Adrenal gland (tissue), 12 donors: ENCODE data around the gene CCR3. TPM values are rescaled to one million over a fixed set of nuclear protein-coding genes. Genes with fewer than 3 reads are reported as not detected.

Experiments used
- DNase-seq, 7 donors: peaks; one replicate each; pipeline ENCODE4 v3.0.0-alpha.2; 2019 to 2020
- H3K27ac ChIP-seq, 5 donors: fragments of 200-600 bp; sonication (generic) in 4 of 5; 1 replicate in 3 of 5; 2 replicates in 2 of 5; pipeline versions ENCODE4 v1.5.1 to v1.8.0; 2016 to 2020; ENCODE audit warnings: mild to moderate bottlenecking in 1 of 5
- H3K27me3 ChIP-seq: fragments of 200-600 bp; 2 replicates; pipeline ENCODE4 v1.8.0; 2021
- H3K36me3 ChIP-seq, 2 donors: fragments of 200-600 bp; replicated peaks in 1 of 2; 1 replicate in 1 of 2; 2 replicates in 1 of 2; pipeline versions ENCODE4 v1.5.1 to v1.8.0; 2018 to 2022
- H3K4me1 ChIP-seq, 2 donors: fragments of 200-600 bp; replicated peaks in 1 of 2; 1 replicate in 1 of 2; 2 replicates in 1 of 2; pipeline versions ENCODE4 v1.5.1 to v1.8.0; 2018 to 2021
- H3K4me3 ChIP-seq, 4 donors: fragments of 200-600 bp; sonication (generic) in 3 of 4; one replicate each; pipeline ENCODE4 v1.5.1; 2016 to 2018
- H3K9me3 ChIP-seq, 3 donors: fragments of 200-600 bp; sonication (generic) in 1 of 3; replicated peaks in 1 of 3; 1 replicate in 2 of 3; 2 replicates in 1 of 3; pipeline versions ENCODE4 v1.5.1 to v1.8.0; 2016 to 2021
- CTCF ChIP-seq, 6 experiments: fragments of 450-650 bp in 4 of 6; fragments of 200-600 bp in 2 of 6; sonication (generic) in 1 of 6; IDR thresholded peaks; 1 replicate in 5 of 6; 2 replicates in 1 of 6; pipeline versions ENCODE4 v1.5.1 to v1.8.0; 2016 to 2021; ENCODE audit warnings: antibody characterized with exemption in 6 of 6, mild to moderate bottlenecking in 2 of 6, moderate library complexity in 1 of 6
- POLR2A ChIP-seq, 2 donors: fragments of 450-650 bp; IDR thresholded peaks; one replicate each; pipeline ENCODE4 v1.6.1; 2017; ENCODE audit warnings: antibody characterized with exemption in 2 of 2, mild to moderate bottlenecking in 2 of 2, moderate library complexity in 1 of 2
- WGBS, 4 donors: extraction: QIAGEN DNeasy Blood & Tissue Kit in 2 of 4; methylation state at CpG; one replicate each; pipeline versions ENCODE4 v1.1.5 to v1.1.7; 2013 to 2017; 5-methylcytosine and 5-hydroxymethylcytosine counted together
- intact Hi-C, 2 donors: fragments of 100-400 bp; cut with DNase I; formaldehyde crosslinking; loops; one replicate each; pipeline versions ENCODE4 v1.14.1 to v1.15.0; 2022 to 2023
- polyA plus RNA-seq, 3 donors: library from polyadenylated mRNA; stranded (reverse); fragments of 200-250 nt in 2 of 3; fragments of 350-450 nt in 1 of 3; fragmentation: Illumina TruSeq in 1 of 3; extraction: RNeasy Lipid Tissue Mini Kit (QIAGEN cat#74804) in 1 of 3; gene quantifications; one replicate each; pipeline ENCODE4 v1.2.3, GENCODE V29; 2013 to 2014
- total RNA-seq, 9 donors: library from RNA; depleted of rRNA in 4 of 9; stranded (reverse); fragments of >200 nt in 4 of 9; fragments of 120-200 nt in 1 of 9; fragmentation: NEBNext Ultra II Directional in 1 of 9; extraction: Animal tissue kit (Norgen Biotek cat#: 25700) in 1 of 9; gene quantifications; one replicate each; pipeline versions ENCODE4 v1.1.0 to v1.2.4, GENCODE V29; 2013 to 2023
- donor health status: healthy with polysubstance abuse.
- donor health status: Bipolar disorder and iron deficiency.
- donor health status: DM: yes; HTN: yes; CAD: no.
- donor health status: DM: no; HTN: no; CAD: no.
- donor health status: DM: no; HTN: no; CAD: no.
- donor health status: DM: yes; HTN: yes; CAD: no.

The CCR3 gene
- total and polyA plus RNA-seq, 12 donors: 0.07 TPM; not detected in 11

- intact Hi-C loops: no loop called here
- Histone ChIP-seq H3K27me3 (no peaks in the 10 kb centered on the region), H3K36me3 (no peaks in the 10 kb centered on the region), H3K9me3 (no peaks in the 10 kb centered on the region), H3K4me1 (no peaks in the 10 kb centered on the region), H3K27ac (no peak overlapping the region), H3K4me3 (no peak overlapping the region)
- no peak for DNase-seq
- 38 to 56% (median 40%) methylated on average over 2 of the region's 2 CpGs for WGBS, 4 donors
- TF ChIP-seq CTCF (IDR thresholded peaks at IDR 0.05): no peak
- no peak for TF ChIP-seq POLR2A (IDR thresholded peaks at IDR 0.05)
Measured at GRCh38 chr3:46209053-46209452, 33.2 kb upstream of the CCR3 start.

GRCh38 chr3:46209746-46210470 is 32.4 kb upstream of the CCR3 start:
- 64 to 86% (median 75%) methylated on average over 3 of the region's 3 CpGs for WGBS, 4 donors
- peaks cover 4% of the 10 kb centered on the region for H3K27me3 ChIP-seq
- no peaks in the 10 kb centered on the region for H3K9me3 ChIP-seq
- intact Hi-C loops: no loop called here
- no peak overlapping the region for H3K4me3 ChIP-seq
- DNase-seq: no peak
- TF ChIP-seq POLR2A (IDR thresholded peaks at IDR 0.05): no peak
- no peak for TF ChIP-seq CTCF (IDR thresholded peaks at IDR 0.05)
- no peaks in the 10 kb centered on the region for H3K36me3 ChIP-seq
- no peaks in the 10 kb centered on the region for H3K4me1 ChIP-seq
- H3K27ac ChIP-seq: no peak overlapping the region

- no peak for DNase-seq
- Histone ChIP-seq H3K36me3 (no peaks in the 10 kb centered on the region), H3K9me3 (no peaks in the 10 kb centered on the region), H3K27me3 (peaks cover 4% of the 10 kb centered on the region), H3K4me3 (no peak overlapping the region), H3K27ac (no peak overlapping the region), H3K4me1 (no peaks in the 10 kb centered on the region)
- TF ChIP-seq POLR2A (IDR thresholded peaks at IDR 0.05): no peak
- TF ChIP-seq CTCF (IDR thresholded peaks at IDR 0.05): no peak
- intact Hi-C loops: no loop called here
- 63 to 85% (median 74%) methylated on average over 4 to 6 of the region's 6 CpGs for WGBS, 4 donors
Measured at GRCh38 chr3:46212101-46212500, 30.2 kb upstream of the CCR3 start.

GRCh38 chr3:46213201-46213600 is 29.1 kb upstream of the CCR3 start:
- H3K9me3 ChIP-seq: no peaks in the 10 kb centered on the region
- no peak for TF ChIP-seq POLR2A (IDR thresholded peaks at IDR 0.05)
- no peaks in the 10 kb centered on the region for H3K36me3 ChIP-seq
- H3K4me3 ChIP-seq: no peak overlapping the region
- peaks cover 4% of the 10 kb centered on the region for H3K27me3 ChIP-seq
- no peaks in the 10 kb centered on the region for H3K4me1 ChIP-seq
- WGBS, 4 donors: 45 to 63% (median 59%) methylated on average over 4 of the region's 4 CpGs
- H3K27ac ChIP-seq: no peak overlapping the region
- DNase-seq: no peak
- intact Hi-C loops: no loop called here

- H3K36me3 ChIP-seq: no peaks in the 10 kb centered on the region
- H3K27me3 ChIP-seq: peaks cover 4% of the 10 kb centered on the region
- intact Hi-C loops: no loop called here
- TF ChIP-seq CTCF (IDR thresholded peaks at IDR 0.05): peak in 1 of 6 experiments; percentile 24
- no peak for TF ChIP-seq POLR2A (IDR thresholded peaks at IDR 0.05)
- 77 to 100% (median 79%) methylated on average over 1 of the region's 1 CpG for WGBS, 4 donors
- no peak overlapping the region for H3K27ac ChIP-seq
- DNase-seq: no peak
- H3K4me3 ChIP-seq: no peak overlapping the region
- no peaks in the 10 kb centered on the region for H3K9me3 ChIP-seq
- H3K4me1 ChIP-seq: no peaks in the 10 kb centered on the region
Measured at GRCh38 chr3:46214751-46215352, 27.4 kb upstream of the CCR3 start.
